GM12878 (cell line): Measurements from ENCODE around the gene C5orf15. TPM values are rescaled to one million over a fixed set of nuclear protein-coding genes. Genes with fewer than 3 reads are reported as not detected.

Experiments
- ATAC-seq: fragments of 200-7000 bp; cut with Tn5 transposase; 3 replicates; pipeline ENCODE4 v1.9.1; 2020; ENCODE audit warnings: mild to moderate bottlenecking, moderate library complexity
- BruUV-seq: library from RNA; stranded (reverse); fragments of 400-500 nt; replicated peaks from 2 replicates; lab custom pipeline; 2021; lab: Mats Ljungman, UMichigan
- CTCF ChIA-PET: fragments of 300-600 bp; sonication (Branson Sonifier 250); formaldehyde crosslinking; extraction: SDS; loops from one replicate; lab custom pipeline; 2021; ENCODE audit warnings: inconsistent platforms; lab: Yijun Ruan, JAX
- POLR2A ChIA-PET: fragments of 350-600 bp; formaldehyde crosslinking; extraction: SDS; loops from one replicate; lab custom pipeline; 2021; ENCODE audit warnings: inconsistent platforms; lab: Charles Lee
- RAD21 ChIA-PET: fragments of 300-600 bp; sonication (Branson Sonifier 250); formaldehyde crosslinking; loops from one replicate; lab custom pipeline; 2023; ENCODE audit warnings: antibody characterized with exemption; ENCODE audit not compliant: unreplicated experiment; lab: Charles Lee
- SMC1A ChIA-PET: fragments of 300-600 bp; sonication (Branson Sonifier 250); formaldehyde crosslinking; loops from one replicate; lab custom pipeline; 2023; ENCODE audit not compliant: unreplicated experiment, uncharacterized antibody; lab: Charles Lee
- DNase-seq: peaks from one replicate; pipeline ENCODE4 v3.0.0-alpha.2; 2011; ENCODE audit warnings: low read depth, low spot score
- FAIRE-seq: peaks from 3 replicates; lab custom pipeline; 2011; peaks lifted over from hg19 to GRCh38; lab: Jason Lieb, UNC
- H2AFZ ChIP-seq: 2 replicates; pipeline ENCODE4 v1.6.0; 2011; ENCODE audit warnings: low read depth, low read length, control low read depth; ENCODE audit not compliant: control insufficient read depth
- H3K27ac ChIP-seq: 2 replicates; pipeline ENCODE4 v1.5.1; 2011; ENCODE audit warnings: control low read depth; ENCODE audit not compliant: control insufficient read depth, insufficient read depth
- H3K27me3 ChIP-seq, 2 experiments: replicated peaks in 1 of 2; 2 replicates each; pipeline versions ENCODE4 v1.6.0 to v1.6.1; 2011; ENCODE audit warnings: low read length in 1 of 2; ENCODE audit not compliant: control insufficient read depth in 2 of 2, insufficient read depth in 2 of 2
- H3K36me3 ChIP-seq, 2 experiments: 2 replicates each; pipeline ENCODE4 v1.5.1; 2011; ENCODE audit warnings: low read length in 1 of 2; ENCODE audit not compliant: control insufficient read depth in 2 of 2, insufficient read depth in 2 of 2
- H3K4me1 ChIP-seq: 2 replicates; pipeline ENCODE4 v1.6.1; 2011; ENCODE audit warnings: mild to moderate bottlenecking, low read length, moderate library complexity, mixed read lengths; ENCODE audit not compliant: control insufficient read depth, insufficient read depth
- H3K4me2 ChIP-seq: 2 replicates; pipeline ENCODE4 v1.6.0; 2011; ENCODE audit warnings: control low read depth; ENCODE audit not compliant: control insufficient read depth, insufficient read depth
- H3K4me3 ChIP-seq: fragments of 200-600 bp; sonication (generic); 2 replicates; pipeline ENCODE4 v1.5.1; 2016
- H3K79me2 ChIP-seq: 2 replicates; pipeline ENCODE4 v1.6.0; 2011; ENCODE audit warnings: low read length; ENCODE audit not compliant: control insufficient read depth, insufficient read depth
- H3K9ac ChIP-seq: 2 replicates; pipeline ENCODE4 v1.8.0; 2011; ENCODE audit warnings: low read length, control low read depth, mixed read lengths; ENCODE audit not compliant: control insufficient read depth, insufficient read depth
- H3K9me3 ChIP-seq: replicated peaks from 3 replicates; pipeline ENCODE4 v1.5.1; 2011; ENCODE audit warnings: mild to moderate bottlenecking, low read length; ENCODE audit not compliant: control insufficient read depth, insufficient read depth
- H4K20me1 ChIP-seq: 2 replicates; pipeline ENCODE4 v1.6.0; 2011; ENCODE audit not compliant: control insufficient read depth, insufficient read depth
- BCL11A ChIP-seq: IDR thresholded peaks from 2 replicates; pipeline ENCODE4 v1.6.1; 2011; ENCODE audit warnings: low read depth, low read length
- DPF2 ChIP-seq: fragments of 450-650 bp; IDR thresholded peaks from 2 replicates; pipeline ENCODE4 v1.6.1; 2017; ENCODE audit warnings: mild to moderate bottlenecking
- ESRRA ChIP-seq: IDR thresholded peaks from 2 replicates; pipeline ENCODE4 v1.6.1; 2012; ENCODE audit warnings: mild to moderate bottlenecking, low read length, improper control_type of control experiment
- ETV6 ChIP-seq, 2 experiments: fragments of 450-650 bp in 1 of 2; IDR thresholded peaks in 1 of 2; conservative IDR thresholded peaks in 1 of 2; 2 replicates each; pipeline ENCODE4 v1.6.1; 2014; ENCODE audit warnings: antibody characterized with exemption in 1 of 2, borderline replicate concordance in 1 of 2, low read depth in 1 of 2, mild to moderate bottlenecking in 1 of 2, moderate library complexity in 1 of 2
- IRF4 ChIP-seq: IDR thresholded peaks from 2 replicates; pipeline ENCODE4 v1.6.1; 2011; ENCODE audit warnings: low read depth, low read length
- POLR2A ChIP-seq: IDR thresholded peaks from 2 replicates; pipeline ENCODE4 v1.6.1; 2011; ENCODE audit warnings: low read depth, mild to moderate bottlenecking, low read length
- RUNX3 ChIP-seq: IDR thresholded peaks from 2 replicates; pipeline ENCODE4 v1.6.1; 2012; ENCODE audit warnings: low read length, inconsistent platforms
- SIX5 ChIP-seq: IDR thresholded peaks from 2 replicates; pipeline ENCODE4 v1.6.1; 2011; ENCODE audit warnings: mild to moderate bottlenecking, low read depth, low read length, moderate library complexity; ENCODE audit not compliant: severe bottlenecking
- SMAD1 ChIP-seq: fragments of 450-650 bp; IDR thresholded peaks from 2 replicates; pipeline ENCODE4 v1.6.1; 2018; ENCODE audit warnings: mild to moderate bottlenecking, low read depth; ENCODE audit not compliant: partially characterized antibody
- TCF3 ChIP-seq: IDR thresholded peaks from 2 replicates; pipeline ENCODE4 v1.6.1; 2012; ENCODE audit warnings: low read depth, mild to moderate bottlenecking, low read length, borderline replicate concordance; ENCODE audit not compliant: insufficient read depth
- TCF7 ChIP-seq: IDR thresholded peaks from 2 replicates; pipeline ENCODE4 v1.6.1; 2014; ENCODE audit warnings: antibody characterized with exemption, borderline replicate concordance
- YY1 ChIP-seq: IDR thresholded peaks from 2 replicates; pipeline ENCODE4 v1.6.1; 2011; ENCODE audit warnings: low read depth, mild to moderate bottlenecking, low read length
- ZZZ3 ChIP-seq: IDR thresholded peaks from 2 replicates; pipeline ENCODE4 v1.6.1; 2011; ENCODE audit warnings: low read depth; ENCODE audit not compliant: control insufficient read depth, insufficient read length
- WGBS: methylation state at CpG from one replicate; pipeline ENCODE4 v1.1.6; 2016; ENCODE audit warnings: low lambda C conversion rate; ENCODE audit not compliant: insufficient replicate concordance, insufficient coverage; ENCODE audit errors: missing lambda C conversion rate; 5-methylcytosine and 5-hydroxymethylcytosine counted together
- in situ Hi-C: fragments of 300-500 bp; cut with MboI; formaldehyde crosslinking; loops from 9 replicates; pipeline ENCODE4 v1.14.3; 2018; ENCODE audit warnings: mixed read lengths
- intact Hi-C: fragments of 100-400 bp; cut with micrococcal nuclease; formaldehyde crosslinking; loops from one replicate; pipeline ENCODE4 v1.14.2; 2022; ENCODE audit not compliant: unreplicated experiment
- polyA plus RNA-seq, 11 experiments: library from polyadenylated mRNA; depleted of rRNA in 4 of 11; unstranded in 6 of 11; stranded (reverse) in 5 of 11; fragments of >200 nt; fragmentation: Nextera tagmentation in 4 of 11; fragmentation: Illumina TruSeq in 1 of 11; extraction: Ambion mirVana in 4 of 11; extraction: Trizol in 1 of 11; gene quantifications; 1 replicate in 1 of 11; 2 replicates in 10 of 11; pipeline versions ENCODE4 v1.2.1 to v1.2.3, GENCODE V29; 2011 to 2016; ENCODE audit warnings: inconsistent platforms in 2 of 11, missing spikeins in 2 of 11, low read depth in 1 of 11
- total RNA-seq, 4 experiments: library from RNA; depleted of rRNA in 3 of 4; stranded (reverse); fragments of >200 nt in 3 of 4; fragmentation: Illumina TruSeq in 1 of 4; extraction: Trizol in 1 of 4; gene quantifications; 2 replicates each; pipeline versions ENCODE4 v1.2.1 to v1.2.3, GENCODE V29; 2013 to 2021
- TF ChIP-seq, protein P1 (sequence below): fragments of 450-650 bp; IDR thresholded peaks from 2 replicates; pipeline ENCODE4 v1.6.1; 2014; ENCODE audit warnings: mild to moderate bottlenecking
- TF ChIP-seq, protein P2 (sequence below): IDR thresholded peaks from 2 replicates; pipeline ENCODE4 v1.6.1; 2012; ENCODE audit warnings: low read depth, low read length, improper control_type of control experiment
- TF ChIP-seq, protein P3 (sequence below): IDR thresholded peaks from 2 replicates; pipeline ENCODE4 v1.6.1; 2011; ENCODE audit warnings: mild to moderate bottlenecking, low read depth, low read length, moderate library complexity; ENCODE audit not compliant: insufficient replicate concordance

Gene C5orf15
- total and polyA plus RNA-seq, 10 of the 15 experiments (the other 5 are each of a cell fraction or from before 2014, with no cell fraction given) = 21.7 to 69.6 (median 46.0) TPM

DNA sequence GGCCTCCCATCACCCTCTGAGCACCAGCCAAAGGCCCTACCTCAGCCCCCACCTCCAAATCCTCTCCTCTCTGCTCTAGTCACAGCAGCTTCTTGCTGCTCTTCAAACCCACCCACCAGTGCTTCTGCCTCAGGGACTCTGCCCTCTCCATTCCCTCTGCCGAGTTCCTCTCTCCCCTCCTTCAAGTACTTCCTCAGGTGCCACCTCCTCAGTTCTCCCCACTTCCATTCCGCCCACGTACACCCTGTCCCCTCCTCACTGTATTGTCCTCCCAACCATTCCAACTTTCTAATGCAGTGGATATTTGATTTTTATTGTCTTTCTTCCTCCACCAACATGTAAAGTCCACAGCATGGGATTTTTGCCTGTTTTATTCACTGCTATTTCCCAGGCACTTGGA is 43.2 kb downstream of the C5orf15 start:
- FAIRE-seq = no peak
- H3K79me2 ChIP-seq = no peaks in the 10 kb centered on the region
- RAD21 ChIA-PET = interaction anchor here (1.3 kb wide), 1 partner anchor 42 kb away, joined by 3 read pairs; no protein-coding TSS in a partner anchor

More for the DNA sequence above, 43.2 kb downstream of the C5orf15 start:
- ChIA-PET CTCF (interaction anchor here (0.9 to 1.7 kb wide), 3 partner anchors 15 to 56 kb away, joined by 3 to 4 read pairs (median 3); no protein-coding TSS in a partner anchor), SMC1A (interaction anchor here (0.7 to 2.8 kb wide), 2 partner anchors 14 to 16 kb away, joined by 3 to 7 read pairs; no protein-coding TSS in a partner anchor), POLR2A (no interaction called here)
- no peaks in the 10 kb centered on the region for H3K36me3 ChIP-seq
- H3K4me2 ChIP-seq = no peak overlapping the region
- no peaks in the 10 kb centered on the region for H3K9me3 ChIP-seq
- TF ChIP-seq IRF4 (no peak), ESRRA (no peak), SIX5 (no peak), SMAD1 (no peak), ETV6 (conservative IDR thresholded peaks at IDR 0.05 in 1 of 2, IDR thresholded peaks at IDR 0.05 in 1 of 2; ENCODE audit: borderline replicate concordance in 1 of 2, low read depth in 1 of 2) (no peak), TCF3 (no peak), YY1 (no peak), ZZZ3 (no peak), POLR2A (no peak), DPF2 (no peak), BCL11A (no peak), TCF7 (no peak), RUNX3 (no peak)
- TF ChIP-seq, protein P1, sequence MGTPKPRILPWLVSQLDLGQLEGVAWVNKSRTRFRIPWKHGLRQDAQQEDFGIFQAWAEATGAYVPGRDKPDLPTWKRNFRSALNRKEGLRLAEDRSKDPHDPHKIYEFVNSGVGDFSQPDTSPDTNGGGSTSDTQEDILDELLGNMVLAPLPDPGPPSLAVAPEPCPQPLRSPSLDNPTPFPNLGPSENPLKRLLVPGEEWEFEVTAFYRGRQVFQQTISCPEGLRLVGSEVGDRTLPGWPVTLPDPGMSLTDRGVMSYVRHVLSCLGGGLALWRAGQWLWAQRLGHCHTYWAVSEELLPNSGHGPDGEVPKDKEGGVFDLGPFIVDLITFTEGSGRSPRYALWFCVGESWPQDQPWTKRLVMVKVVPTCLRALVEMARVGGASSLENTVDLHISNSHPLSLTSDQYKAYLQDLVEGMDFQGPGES = no peak
- TF ChIP-seq, protein P2, sequence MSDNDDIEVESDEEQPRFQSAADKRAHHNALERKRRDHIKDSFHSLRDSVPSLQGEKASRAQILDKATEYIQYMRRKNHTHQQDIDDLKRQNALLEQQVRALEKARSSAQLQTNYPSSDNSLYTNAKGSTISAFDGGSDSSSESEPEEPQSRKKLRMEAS = no peak
- TF ChIP-seq, protein P3, sequence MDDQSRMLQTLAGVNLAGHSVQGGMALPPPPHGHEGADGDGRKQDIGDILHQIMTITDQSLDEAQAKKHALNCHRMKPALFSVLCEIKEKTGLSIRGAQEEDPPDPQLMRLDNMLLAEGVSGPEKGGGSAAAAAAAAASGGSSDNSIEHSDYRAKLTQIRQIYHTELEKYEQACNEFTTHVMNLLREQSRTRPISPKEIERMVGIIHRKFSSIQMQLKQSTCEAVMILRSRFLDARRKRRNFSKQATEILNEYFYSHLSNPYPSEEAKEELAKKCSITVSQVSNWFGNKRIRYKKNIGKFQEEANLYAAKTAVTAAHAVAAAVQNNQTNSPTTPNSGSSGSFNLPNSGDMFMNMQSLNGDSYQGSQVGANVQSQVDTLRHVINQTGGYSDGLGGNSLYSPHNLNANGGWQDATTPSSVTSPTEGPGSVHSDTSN = no peak
- no peak overlapping the region for H2AFZ ChIP-seq
- intact Hi-C loops = no loop called here
- H3K4me3 ChIP-seq = no peak overlapping the region
- DNase-seq = no peak
- ATAC-seq = no peak
- no peak overlapping the region for H3K27ac ChIP-seq
- H4K20me1 ChIP-seq = no peaks in the 10 kb centered on the region
- 58% methylated on average over 3 of the region's 3 CpGs for WGBS
- in situ Hi-C loops = no loop called here
- peaks cover 18% of the 10 kb centered on the region for H3K4me1 ChIP-seq
- BruUV-seq = no TSS peak
- no peaks in the 10 kb centered on the region for H3K27me3 ChIP-seq
- H3K9ac ChIP-seq = no peak overlapping the region
